GM21367 (cell line): Measurements from ENCODE around the gene MAT2A.
A peak's percentile ranks its signal among the peaks of the same experiment; 100 is the strongest.
"Not testable (repeated sequence)": the region's sequence is repeated elsewhere in the genome, so short reads cannot be mapped to it uniquely, and the experiment has no call there.

ENCODE experiments used
- ATAC-seq: cut with Tn5 transposase; IDR thresholded peaks from one replicate; pipeline ENCODE4 v1.9.1; 2021; ENCODE audit not compliant: unreplicated experiment

Gene MAT2A

GRCh38 chr2:85547089-85547858, 8.3 kb downstream of the MAT2A start:
- ATAC-seq = no peak

GRCh38 chr2:85547859-85548607, 9.1 kb downstream of the MAT2A start:
- ATAC-seq = no peak

- no peak for ATAC-seq
Observed at GRCh38 chr2:85548608-85548900, 9.6 kb downstream of the MAT2A start.

- no peak for ATAC-seq
Observed at GRCh38 chr2:85549095-85549494, 10.1 kb downstream of the MAT2A start.

- no peak for ATAC-seq
Observed at GRCh38 chr2:85549826-85550225, 10.9 kb downstream of the MAT2A start.

- ATAC-seq = no peak
Observed at GRCh38 chr2:85550486-85550885, 11.5 kb downstream of the MAT2A start.

GRCh38 chr2:85551698-85552678, 13.0 kb downstream of the MAT2A start:
- ATAC-seq = peak; percentile 47

GRCh38 chr2:85553184-85553583, 14.2 kb downstream of the MAT2A start:
- no peak for ATAC-seq

- no peak for ATAC-seq
Observed at GRCh38 chr2:85554980-85555612, 16.1 kb downstream of the MAT2A start.

- ATAC-seq = no peak
Observed at GRCh38 chr2:85557130-85557529, 18.2 kb downstream of the MAT2A start.

GRCh38 chr2:85558160-85558559, 19.2 kb downstream of the MAT2A start:
- ATAC-seq = no peak

- ATAC-seq = not testable (repeated sequence)
Observed at GRCh38 chr2:85560403-85560726, 21.4 kb downstream of the MAT2A start.

GRCh38 chr2:85560812-85561279, 21.9 kb downstream of the MAT2A start:
- peak; percentile 6 for ATAC-seq

- ATAC-seq = peak; percentile 92
Observed at GRCh38 chr2:85561280-85562212, 22.6 kb downstream of the MAT2A start, which contains the start of gene GGCX. TSS of gene GGCX (minus strand) at chr2:85561493. CDS start at chr2:85561428, 65 bp downstream.

- no peak for ATAC-seq
Observed at GRCh38 chr2:85564144-85564563, 25.2 kb downstream of the MAT2A start.

GRCh38 chr2:85566265-85566664, 27.3 kb downstream of the MAT2A start:
- no peak for ATAC-seq

GRCh38 chr2:85575739-85576138, 36.8 kb downstream of the MAT2A start:
- ATAC-seq = no peak

GRCh38 chr2:85577063-85577385, 38.1 kb downstream of the MAT2A start:
- no peak for ATAC-seq

GRCh38 chr2:85577386-85578242, 38.6 kb downstream of the MAT2A start, which contains the start of gene VAMP8:
TSS of gene VAMP8 (plus strand) at chr2:85577586. CDS start at chr2:85577647, 61 bp downstream.
- ATAC-seq = peak; percentile 54
